NCI-H510A (cell line): ENCODE measurements around the gene PTH1R.

Experiments used
- DNase-seq: peaks from one replicate; lab custom pipeline; 2025; lab: John Stamatoyannopoulos, UW

The PTH1R gene

GRCh38 chr3:46913644-46914043 is 36.1 kb downstream of the PTH1R start:
- DNase-seq, result peak; percentile 79

- no peak for DNase-seq
These were observed 37.3 kb downstream of the PTH1R start for GRCh38 chr3:46914849-46915248.

GRCh38 chr3:46915297-46915822 is 37.8 kb downstream of the PTH1R start:
- DNase-seq, result no peak

GRCh38 chr3:46916278-46916677 is 38.8 kb downstream of the PTH1R start:
- DNase-seq, result no peak

- no peak for DNase-seq
These were observed 39.3 kb downstream of the PTH1R start for GRCh38 chr3:46916799-46917198.

GRCh38 chr3:46917257-46917656 is 39.7 kb downstream of the PTH1R start:
- no peak for DNase-seq

- no peak for DNase-seq
These were observed 40.7 kb downstream of the PTH1R start for GRCh38 chr3:46918202-46918601.

GRCh38 chr3:46918634-46919033 is 41.1 kb downstream of the PTH1R start:
- no peak for DNase-seq

- no peak for DNase-seq
These were observed 43.5 kb downstream of the PTH1R start for GRCh38 chr3:46921041-46921440.

GRCh38 chr3:46921871-46922271 is 44.4 kb downstream of the PTH1R start:
- no peak for DNase-seq

- DNase-seq, result no peak
These were observed 44.9 kb downstream of the PTH1R start for GRCh38 chr3:46922426-46922825.

GRCh38 chr3:46922871-46923558 is 45.5 kb downstream of the PTH1R start:
- no peak for DNase-seq

- no peak for DNase-seq
These were observed 46.2 kb downstream of the PTH1R start for GRCh38 chr3:46923559-46924350.

- no peak for DNase-seq
These were observed 47.5 kb downstream of the PTH1R start for GRCh38 chr3:46924921-46925584.

- no peak for DNase-seq
These were observed 48.0 kb downstream of the PTH1R start for GRCh38 chr3:46925585-46925934.

- DNase-seq, result peak; percentile 25
These were observed 48.5 kb downstream of the PTH1R start for GRCh38 chr3:46926039-46926438.

- no peak for DNase-seq
These were observed 48.9 kb downstream of the PTH1R start for GRCh38 chr3:46926447-46926846.

- DNase-seq, result no peak
These were observed 49.6 kb downstream of the PTH1R start for GRCh38 chr3:46926871-46927717.

- no peak for DNase-seq
These were observed 50.2 kb downstream of the PTH1R start for GRCh38 chr3:46927718-46928073.

GRCh38 chr3:46928282-46928681 is 50.8 kb downstream of the PTH1R start:
- DNase-seq, result no peak

- DNase-seq, result no peak
These were observed 51.8 kb downstream of the PTH1R start for GRCh38 chr3:46929324-46929723.
